K562 (cell line): ENCODE data around the gene KNL1. TPM values are rescaled to one million over a fixed set of nuclear protein-coding genes. Genes with fewer than 3 reads are reported as not detected.

Experiments
- BRD4 ChIP-seq: fragments of 200-600 bp; sonication (generic); IDR thresholded peaks from 2 replicates; pipeline ENCODE4 v1.6.1; 2017; ENCODE audit warnings: inconsistent platforms
- CEBPG ChIP-seq, 3 experiments: fragments of 200-800 bp in 1 of 3; sonication (Bioruptor generic) in 1 of 3; sonication (generic) in 1 of 3; formaldehyde crosslinking in 1 of 3; IDR thresholded peaks in 2 of 3; conservative IDR thresholded peaks in 1 of 3; 2 replicates each; pipeline versions ENCODE4 v1.6.1 to v1.8.0; 2016 to 2022; ENCODE audit warnings: missing compliant biosample characterization in 2 of 3, missing genetic modification characterization in 2 of 3, mild to moderate bottlenecking in 1 of 3, missing genetic modification reagents in 1 of 3
- FOSL1 ChIP-seq: fragments of 200-800 bp; sonication (Bioruptor generic); conservative IDR thresholded peaks from 2 replicates; pipeline ENCODE4 v1.6.1; 2016; ENCODE audit warnings: missing genetic modification characterization, missing compliant biosample characterization
- KLF13 ChIP-seq: fragments of 450-650 bp; IDR thresholded peaks from 2 replicates; pipeline ENCODE4 v1.6.1; 2016; ENCODE audit warnings: missing genetic modification characterization, low read depth, mild to moderate bottlenecking, missing compliant biosample characterization, moderate library complexity, borderline replicate concordance
- MAFK ChIP-seq: IDR thresholded peaks from 2 replicates; pipeline ENCODE4 v1.6.1; 2011; ENCODE audit warnings: low read length, improper control_type of control experiment
- NR2F6 ChIP-seq: fragments of 450-650 bp; formaldehyde crosslinking; IDR thresholded peaks from 2 replicates; pipeline ENCODE4 v1.4.0; 2020; ENCODE audit warnings: mild to moderate bottlenecking
- PYGO2 ChIP-seq: fragments of 450-650 bp; IDR thresholded peaks from 2 replicates; pipeline ENCODE4 v1.6.1; 2016; ENCODE audit warnings: mild to moderate bottlenecking, missing genetic modification characterization, moderate library complexity, missing compliant biosample characterization
- SNIP1 ChIP-seq: fragments of 450-650 bp; IDR thresholded peaks from 2 replicates; pipeline ENCODE4 v1.7.1; 2017; ENCODE audit warnings: low read depth, mild to moderate bottlenecking
- SUPT5H ChIP-seq: fragments of 450-650 bp; IDR thresholded peaks from 2 replicates; pipeline ENCODE4 v1.6.1; 2016
- TBP ChIP-seq: optimal IDR thresholded peaks from 2 replicates; pipeline ENCODE3; 2011; ENCODE audit warnings: low read depth, low read length, improper control_type of control experiment
- TRIM25 ChIP-seq: fragments of 450-650 bp; IDR thresholded peaks from 2 replicates; pipeline ENCODE4 v1.7.0; 2016; ENCODE audit warnings: borderline replicate concordance
- ZBTB17 ChIP-seq: fragments of 450-650 bp; formaldehyde crosslinking; IDR thresholded peaks from 2 replicates; pipeline ENCODE4 v1.4.0; 2020; ENCODE audit warnings: mild to moderate bottlenecking
- ZFX ChIP-seq: sonication (generic); formaldehyde crosslinking; IDR thresholded peaks from 2 replicates; pipeline ENCODE4 v1.8.0; 2022; ENCODE audit warnings: mild to moderate bottlenecking, missing genetic modification reagents, moderate library complexity
- ZNF23 ChIP-seq: fragments of 250-450 bp; sonication (Bioruptor Pico); IDR thresholded peaks from 2 replicates; pipeline ENCODE4 v1.4.0; 2020; ENCODE audit warnings: mild to moderate bottlenecking
- ZNF436 ChIP-seq: fragments of 250-450, 450-650 bp; sonication (Bioruptor Pico); formaldehyde crosslinking; IDR thresholded peaks from 2 replicates; pipeline ENCODE4 v1.7.0; 2020; ENCODE audit warnings: mild to moderate bottlenecking
- ZNF589 ChIP-seq: fragments of 200-800 bp; sonication (Bioruptor generic); IDR thresholded peaks from 2 replicates; pipeline ENCODE4 v1.6.1; 2016; ENCODE audit warnings: low read depth, missing genetic modification characterization, missing compliant biosample characterization
- ZNF644 ChIP-seq: fragments of 200-800 bp; sonication (Bioruptor generic); IDR thresholded peaks from 2 replicates; pipeline ENCODE4 v1.6.1; 2016; ENCODE audit warnings: low read depth, missing genetic modification characterization, missing compliant biosample characterization
- polyA plus RNA-seq, 8 experiments: library from polyadenylated mRNA; depleted of rRNA in 4 of 8; stranded (reverse) in 5 of 8; unstranded in 3 of 8; fragments of >200 nt; fragmentation: Nextera tagmentation in 2 of 8; fragmentation: Illumina TruSeq in 1 of 8; extraction: Ambion mirVana in 2 of 8; extraction: Trizol in 1 of 8; gene quantifications; 2 replicates each; pipeline versions ENCODE4 v1.2.1 to v1.2.3, GENCODE V29; 2011 to 2014; ENCODE audit warnings: inconsistent platforms in 1 of 8, missing spikeins in 1 of 8
- total RNA-seq, 7 experiments: library from RNA; depleted of rRNA in 6 of 7; stranded (reverse); fragments of >200 nt in 6 of 7; fragmentation: Illumina TruSeq in 2 of 7; extraction: Trizol in 2 of 7; gene quantifications; 2 replicates each; pipeline versions ENCODE4 v1.2.1 to v1.2.3, GENCODE V29; 2011 to 2021; ENCODE audit warnings: low replicate concordance in 1 of 7
- TF ChIP-seq, protein P1 (sequence below): fragments of 450-650 bp; IDR thresholded peaks from 2 replicates; pipeline ENCODE4 v1.6.1; 2016; ENCODE audit warnings: low read depth

Gene KNL1
- total and polyA plus RNA-seq, 9 of the 15 experiments (the other 6 are each of a cell fraction or from before 2014, with no cell fraction given) = 14.5 to 65.4 (median 34.6) TPM

DNA sequence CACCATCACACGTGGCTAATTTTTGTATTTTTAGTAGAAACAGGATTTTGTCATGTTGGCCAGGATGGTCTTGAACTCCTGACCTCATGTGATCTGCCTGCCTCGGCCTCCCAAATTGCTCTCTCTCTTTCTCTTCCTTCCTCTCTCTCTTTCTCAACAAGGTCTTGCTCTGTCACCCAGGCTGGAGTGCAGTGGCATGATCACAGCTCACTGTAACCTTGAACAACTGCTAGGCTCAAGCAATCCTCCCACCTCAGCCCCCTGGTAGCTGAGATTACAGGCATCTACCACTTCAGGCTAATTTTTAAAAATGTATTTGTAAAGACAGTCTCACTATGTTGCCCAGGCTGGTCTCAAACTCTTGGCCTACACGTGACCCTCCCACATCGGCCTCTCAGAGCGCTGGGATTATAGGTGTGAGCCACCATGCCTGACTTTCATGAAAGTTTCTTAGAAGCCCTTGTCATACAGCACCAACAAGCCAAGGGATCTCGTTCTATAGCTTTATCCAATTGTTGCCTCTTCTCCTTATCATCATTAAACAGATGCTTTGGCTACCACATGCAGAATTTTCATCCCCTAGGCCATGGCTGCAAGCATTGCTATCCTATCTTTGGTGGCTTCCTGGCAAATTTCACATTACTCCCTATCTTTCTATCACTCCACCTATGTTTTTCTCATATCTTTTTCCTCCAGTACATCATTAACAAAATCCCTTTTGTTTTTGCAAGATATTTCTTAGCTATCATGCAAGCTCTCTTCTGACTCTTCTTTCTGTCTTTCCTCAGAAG is 34.9 kb upstream of the KNL1 start (continued):
- no peak for TF ChIP-seq SNIP1
- TF ChIP-seq FOSL1 (tag) = peak; percentile 59
- TF ChIP-seq ZFX = no peak
- TF ChIP-seq KLF13 (tag) = no peak
- no peak for TF ChIP-seq ZNF436
- TF ChIP-seq NR2F6 (CRISPR knock-in tag) = no peak
- no peak for TF ChIP-seq PYGO2 (tag)
- no peak for TF ChIP-seq TRIM25
- TF ChIP-seq CEBPG (CRISPR knock-in tag; IDR thresholded peaks at IDR 0.05) = no peak
- TF ChIP-seq CEBPG (tag; conservative IDR thresholded peaks at IDR 0.05 in 1 of 2, IDR thresholded peaks at IDR 0.05 in 1 of 2) = no peak
- no peak for TF ChIP-seq MAFK
- TF ChIP-seq ZNF644 (tag) = no peak
- TF ChIP-seq, protein P1, sequence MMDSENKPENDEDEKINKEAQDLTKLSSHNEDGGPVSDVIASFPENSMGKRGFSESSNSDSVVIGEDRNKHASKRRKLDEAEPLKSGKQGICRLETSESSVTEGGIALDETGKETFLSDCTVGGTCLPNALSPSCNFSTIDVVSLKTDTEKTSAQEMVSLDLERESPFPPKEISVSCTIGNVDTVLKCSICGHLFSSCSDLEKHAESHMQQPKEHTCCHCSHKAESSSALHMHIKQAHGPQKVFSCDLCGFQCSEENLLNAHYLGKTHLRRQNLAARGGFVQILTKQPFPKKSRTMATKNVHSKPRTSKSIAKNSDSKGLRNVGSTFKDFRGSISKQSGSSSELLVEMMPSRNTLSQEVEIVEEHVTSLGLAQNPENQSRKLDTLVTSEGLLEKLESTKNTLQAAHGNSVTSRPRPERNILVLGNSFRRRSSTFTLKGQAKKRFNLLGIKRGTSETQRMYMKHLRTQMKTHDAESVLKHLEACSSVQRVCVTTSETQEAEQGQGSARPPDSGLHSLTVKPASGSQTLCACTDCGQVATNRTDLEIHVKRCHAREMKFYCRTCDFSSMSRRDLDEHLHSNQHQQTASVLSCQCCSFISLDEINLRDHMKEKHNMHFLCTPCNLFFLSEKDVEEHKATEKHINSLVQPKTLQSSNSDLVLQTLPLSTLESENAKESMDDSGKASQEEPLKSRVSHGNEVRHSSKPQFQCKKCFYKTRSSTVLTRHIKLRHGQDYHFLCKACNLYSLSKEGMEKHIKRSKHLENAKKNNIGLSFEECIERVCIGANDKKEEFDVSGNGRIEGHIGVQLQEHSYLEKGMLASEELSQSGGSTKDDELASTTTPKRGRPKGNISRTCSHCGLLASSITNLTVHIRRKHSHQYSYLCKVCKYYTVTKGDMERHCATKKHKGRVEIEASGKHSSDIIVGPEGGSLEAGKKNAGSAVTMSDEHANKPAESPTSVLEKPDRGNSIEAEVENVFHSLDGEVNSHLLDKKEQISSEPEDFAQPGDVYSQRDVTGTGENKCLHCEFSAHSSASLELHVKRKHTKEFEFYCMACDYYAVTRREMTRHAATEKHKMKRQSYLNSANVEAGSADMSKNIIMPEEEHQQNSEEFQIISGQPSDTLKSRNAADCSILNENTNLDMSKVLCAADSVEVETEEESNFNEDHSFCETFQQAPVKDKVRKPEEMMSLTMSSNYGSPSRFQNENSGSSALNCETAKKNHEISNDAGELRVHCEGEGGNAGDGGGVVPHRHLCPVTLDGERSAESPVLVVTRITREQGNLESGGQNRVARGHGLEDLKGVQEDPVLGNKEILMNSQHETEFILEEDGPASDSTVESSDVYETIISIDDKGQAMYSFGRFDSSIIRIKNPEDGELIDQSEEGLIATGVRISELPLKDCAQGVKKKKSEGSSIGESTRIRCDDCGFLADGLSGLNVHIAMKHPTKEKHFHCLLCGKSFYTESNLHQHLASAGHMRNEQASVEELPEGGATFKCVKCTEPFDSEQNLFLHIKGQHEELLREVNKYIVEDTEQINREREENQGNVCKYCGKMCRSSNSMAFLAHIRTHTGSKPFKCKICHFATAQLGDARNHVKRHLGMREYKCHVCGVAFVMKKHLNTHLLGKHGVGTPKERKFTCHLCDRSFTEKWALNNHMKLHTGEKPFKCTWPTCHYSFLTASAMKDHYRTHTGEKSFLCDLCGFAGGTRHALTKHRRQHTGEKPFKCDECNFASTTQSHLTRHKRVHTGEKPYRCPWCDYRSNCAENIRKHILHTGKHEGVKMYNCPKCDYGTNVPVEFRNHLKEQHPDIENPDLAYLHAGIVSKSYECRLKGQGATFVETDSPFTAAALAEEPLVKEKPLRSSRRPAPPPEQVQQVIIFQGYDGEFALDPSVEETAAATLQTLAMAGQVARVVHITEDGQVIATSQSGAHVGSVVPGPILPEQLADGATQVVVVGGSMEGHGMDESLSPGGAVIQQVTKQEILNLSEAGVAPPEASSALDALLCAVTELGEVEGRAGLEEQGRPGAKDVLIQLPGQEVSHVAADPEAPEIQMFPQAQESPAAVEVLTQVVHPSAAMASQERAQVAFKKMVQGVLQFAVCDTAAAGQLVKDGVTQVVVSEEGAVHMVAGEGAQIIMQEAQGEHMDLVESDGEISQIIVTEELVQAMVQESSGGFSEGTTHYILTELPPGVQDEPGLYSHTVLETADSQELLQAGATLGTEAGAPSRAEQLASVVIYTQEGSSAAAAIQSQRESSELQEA = no peak
- no peak for TF ChIP-seq ZNF23 (CRISPR knock-in tag)
- TF ChIP-seq ZNF589 = peak; percentile 81; the same call in 1 of the 2 replicates
- TF ChIP-seq BRD4 = no peak
- TF ChIP-seq SUPT5H = no peak
- TF ChIP-seq ZBTB17 = no peak
- TF ChIP-seq TBP = peak; percentile 97
